MCF 10A (cell line): ENCODE results near the gene MXRA8. TPM values are rescaled to one million over a fixed set of nuclear protein-coding genes. Genes with fewer than 3 reads are reported as not detected.

ENCODE experiments used
- BruUV-seq: library from RNA; stranded (reverse); fragments of 400-500 nt; replicated peaks from 2 replicates; lab custom pipeline; 2021; lab: Mats Ljungman, UMichigan
- CTCF ChIA-PET: fragments of 300-600 bp; sonication (Branson Sonifier 250); formaldehyde crosslinking; extraction: SDS; loops from one replicate; lab custom pipeline; 2021; ENCODE audit warnings: antibody characterized with exemption, inconsistent platforms; lab: Yijun Ruan, JAX
- POLR2A ChIA-PET: fragments of 300-600, 350-650 bp; sonication (Branson Sonifier 250); formaldehyde crosslinking; extraction: SDS; loops from one replicate; lab custom pipeline; 2020; ENCODE audit warnings: antibody characterized with exemption, inconsistent platforms; lab: Yijun Ruan, JAX
- DNase-seq: peaks from one replicate; pipeline ENCODE4 v3.0.0-alpha.2; 2018; ENCODE audit not compliant: unreplicated experiment
- H3K27ac Mint-ChIP-seq: one replicate; pipeline ENCODE4 v1.8.0; 2022; ENCODE audit warnings: mild to moderate bottlenecking, low read depth, mixed read lengths; ENCODE audit not compliant: unreplicated experiment
- H3K27me3 Mint-ChIP-seq: one replicate; pipeline ENCODE4 v1.8.0; 2022; ENCODE audit warnings: mixed read lengths; ENCODE audit not compliant: insufficient read depth, unreplicated experiment
- H3K36me3 Mint-ChIP-seq: one replicate; pipeline ENCODE4 v1.8.0; 2022; ENCODE audit warnings: mild to moderate bottlenecking, moderate library complexity, mixed read lengths; ENCODE audit not compliant: insufficient read depth, unreplicated experiment
- H3K4me1 Mint-ChIP-seq: one replicate; pipeline ENCODE4 v1.8.0; 2022; ENCODE audit warnings: mixed read lengths; ENCODE audit not compliant: insufficient read depth, unreplicated experiment
- H3K4me3 Mint-ChIP-seq: one replicate; pipeline ENCODE4 v1.8.0; 2022; ENCODE audit warnings: mild to moderate bottlenecking, moderate library complexity, mixed read lengths; ENCODE audit not compliant: unreplicated experiment
- H3K9me3 Mint-ChIP-seq: one replicate; pipeline ENCODE4 v1.8.0; 2022; ENCODE audit warnings: mixed read lengths; ENCODE audit not compliant: unreplicated experiment
- CTCF ChIP-seq: fragments of 200-600 bp; IDR thresholded peaks from one replicate; pipeline ENCODE4 v1.8.0; 2022; ENCODE audit warnings: antibody characterized with exemption, mild to moderate bottlenecking; ENCODE audit not compliant: unreplicated experiment
- intact Hi-C: fragments of 100-400 bp; cut with micrococcal nuclease; formaldehyde crosslinking; loops from 2 replicates; pipeline ENCODE4 v1.14.1; 2022
- total RNA-seq: library from RNA; stranded (reverse); gene quantifications from 2 replicates; pipeline ENCODE4 v1.2.3, GENCODE V29; 2022

Gene MXRA8
- total RNA-seq, 1 experiment from 2014 or later: not detected

- BruUV-seq: no TSS peak
- Mint-ChIP-seq H3K27ac (no peak overlapping the region), H3K4me3 (no peak overlapping the region), H3K36me3 (peaks cover 8% of the 10 kb centered on the region), H3K27me3 (no peaks in the 10 kb centered on the region), H3K4me1 (no peaks in the 10 kb centered on the region), H3K9me3 (no peaks in the 10 kb centered on the region)
- intact Hi-C loops: no loop called here
- DNase-seq: no peak
- TF ChIP-seq CTCF: no peak
- POLR2A ChIA-PET: no interaction called here
- CTCF ChIA-PET: no interaction called here
These were observed 9.0 kb upstream of the MXRA8 start for GRCh38 chr1:1367315-1367714.

GRCh38 chr1:1366699-1367066 lies 8.3 kb upstream of the MXRA8 start:
- TF ChIP-seq CTCF: no peak
- no peaks in the 10 kb centered on the region for H3K27me3 Mint-ChIP-seq
- H3K4me3 Mint-ChIP-seq: no peak overlapping the region
- peaks cover 8% of the 10 kb centered on the region for H3K36me3 Mint-ChIP-seq
- intact Hi-C loops: no loop called here
- ChIA-PET CTCF (no interaction called here), POLR2A (no interaction called here)
- no peak for DNase-seq
- H3K4me1 Mint-ChIP-seq: no peaks in the 10 kb centered on the region
- no peak overlapping the region for H3K27ac Mint-ChIP-seq
- BruUV-seq: no TSS peak
- H3K9me3 Mint-ChIP-seq: no peaks in the 10 kb centered on the region

GRCh38 chr1:1365875-1366698 lies 7.7 kb upstream of the MXRA8 start:
- no TSS peak for BruUV-seq
- intact Hi-C loops: no loop called here
- CTCF ChIA-PET: interaction anchor here (0.9 kb wide), 1 partner anchor 9 kb away, joined by 4 read pairs; the partner anchor contains the start of gene AURKAIP1
- Mint-ChIP-seq H3K27ac (no peak overlapping the region), H3K27me3 (no peaks in the 10 kb centered on the region), H3K36me3 (peaks cover 4% of the 10 kb centered on the region), H3K9me3 (no peaks in the 10 kb centered on the region), H3K4me3 (no peak overlapping the region), H3K4me1 (peaks cover 2% of the 10 kb centered on the region)
- TF ChIP-seq CTCF: no peak
- no peak for DNase-seq
- POLR2A ChIA-PET: interaction anchor here (1.2 kb wide), 1 partner anchor 9 kb away, joined by 7 read pairs; the partner anchor contains the start of gene AURKAIP1

- POLR2A ChIA-PET: interaction anchor here (1.0 to 1.1 kb wide), 2 partner anchors 11 to 35 kb away, joined by 3 to 4 read pairs; partner anchors contain the start of genes AURKAIP1 and CCNL2
- intact Hi-C loops: no loop called here
- Mint-ChIP-seq H3K4me1 (peaks cover 9% of the 10 kb centered on the region), H3K27ac (no peak overlapping the region), H3K27me3 (no peaks in the 10 kb centered on the region), H3K4me3 (no peak overlapping the region), H3K9me3 (no peaks in the 10 kb centered on the region), H3K36me3 (no peaks in the 10 kb centered on the region)
- CTCF ChIA-PET: interaction anchor here (0.6 kb wide), 1 partner anchor 9 kb away, joined by 3 read pairs; no protein-coding TSS in a partner anchor
- no peak for TF ChIP-seq CTCF
- DNase-seq: no peak
- BruUV-seq: no TSS peak
These were observed 5.9 kb upstream of the MXRA8 start for GRCh38 chr1:1364266-1364665.
